ENCODE results near the gene TP53TG5.

- TF ChIP-seq CTCF (IDR thresholded peaks at IDR 0.05; ENCODE audit: low read depth, low read length, poor library complexity, severe bottlenecking) (no peak), EZH2phosphoT487 (IDR thresholded peaks at IDR 0.05; ENCODE audit: borderline replicate concordance, low read length) (no peak)
Measured at GRCh38 chr20:45329497-45330319, 48.4 kb downstream of the TP53TG5 start.

Measured in DOHH2 (cell line).